CD8-positive, alpha-beta memory T cell (primary cell): Measurements from ENCODE around the gene RPS2. TPM values are rescaled to one million over a fixed set of nuclear protein-coding genes. Genes with fewer than 3 reads are reported as not detected.

Experiments used
- CTCF ChIA-PET: fragments of 350-600 bp; sonication (Branson Sonifier 250); formaldehyde crosslinking; loops from one replicate; lab custom pipeline; 2021; ENCODE audit warnings: antibody characterized with exemption; lab: Charles Lee
- POLR2A ChIA-PET: fragments of 350-600 bp; sonication (Branson Sonifier 250); formaldehyde crosslinking; loops from one replicate; lab custom pipeline; 2021; ENCODE audit warnings: antibody characterized with exemption; lab: Charles Lee
- DNase-seq, 5 donors: peaks; one replicate each; pipeline versions ENCODE4 v3.0.0 to v3.0.0-alpha.2; 2020 to 2022; ENCODE audit warnings: mixed read lengths in 1 of 5
- H3K27ac ChIP-seq: one replicate; pipeline ENCODE4 v1.7.0; 2013; ENCODE audit warnings: low read depth, mild to moderate bottlenecking, low read length, moderate library complexity
- H3K27me3 ChIP-seq: 2 replicates; pipeline ENCODE4 v1.7.0; 2013; ENCODE audit warnings: low read length, mild to moderate bottlenecking; ENCODE audit not compliant: insufficient read depth, poor library complexity, severe bottlenecking
- H3K36me3 ChIP-seq: 2 replicates; pipeline ENCODE4 v1.7.0; 2013; ENCODE audit warnings: mild to moderate bottlenecking, low read length, moderate library complexity; ENCODE audit not compliant: insufficient read depth
- H3K4me1 ChIP-seq: 2 replicates; pipeline ENCODE4 v1.7.0; 2013; ENCODE audit warnings: mild to moderate bottlenecking, low read length, moderate library complexity; ENCODE audit not compliant: insufficient read depth
- H3K4me3 ChIP-seq: 2 replicates; pipeline ENCODE4 v1.7.0; 2013; ENCODE audit warnings: mild to moderate bottlenecking, low read length
- H3K9me3 ChIP-seq: 2 replicates; pipeline ENCODE4 v1.7.0; 2013; ENCODE audit warnings: mild to moderate bottlenecking, low read length
- H3K27ac Mint-ChIP-seq, 8 donors: one replicate each; pipeline ENCODE4 v1.8.0; 2020 to 2021; ENCODE audit warnings: mixed read lengths in 8 of 8, mild to moderate bottlenecking in 6 of 8, inconsistent platforms in 3 of 8, moderate library complexity in 3 of 8
- H3K27me3 Mint-ChIP-seq, 2 donors: one replicate each; pipeline ENCODE4 v1.8.0; 2020 to 2021; ENCODE audit warnings: mixed read lengths in 2 of 2, mild to moderate bottlenecking in 1 of 2, moderate library complexity in 1 of 2
- H3K36me3 Mint-ChIP-seq, 3 donors: one replicate each; pipeline ENCODE4 v1.8.0; 2020 to 2021; ENCODE audit warnings: mixed read lengths in 3 of 3, inconsistent platforms in 1 of 3, mild to moderate bottlenecking in 1 of 3
- H3K4me1 Mint-ChIP-seq, 3 donors: one replicate each; pipeline ENCODE4 v1.8.0; 2020 to 2021; ENCODE audit warnings: mixed read lengths in 3 of 3, inconsistent platforms in 1 of 3, mild to moderate bottlenecking in 1 of 3
- H3K4me3 Mint-ChIP-seq, 7 donors: one replicate each; pipeline ENCODE4 v1.8.0; 2020 to 2021; ENCODE audit warnings: mixed read lengths in 7 of 7, mild to moderate bottlenecking in 6 of 7, moderate library complexity in 4 of 7, inconsistent platforms in 2 of 7
- H3K9me3 Mint-ChIP-seq, 5 donors: one replicate each; pipeline ENCODE4 v1.8.0; 2020 to 2022; ENCODE audit warnings: mixed read lengths in 5 of 5, mild to moderate bottlenecking in 3 of 5, moderate library complexity in 2 of 5, inconsistent platforms in 1 of 5
- polyA plus RNA-seq: library from polyadenylated mRNA; unstranded; fragments of 300-500 nt; fragmentation: Illumina TruSeq; gene quantifications from one replicate; pipeline ENCODE4 v1.2.3, GENCODE V29; 2021
- total RNA-seq, 2 experiments: library from RNA; stranded (reverse); gene quantifications; one replicate each; pipeline ENCODE4 v1.2.3, GENCODE V29; 2021

RPS2 gene
- total and polyA plus RNA-seq, 3 experiments from 2014 or later = 5,023 to 5,213 (median 5,049) TPM

DNA sequence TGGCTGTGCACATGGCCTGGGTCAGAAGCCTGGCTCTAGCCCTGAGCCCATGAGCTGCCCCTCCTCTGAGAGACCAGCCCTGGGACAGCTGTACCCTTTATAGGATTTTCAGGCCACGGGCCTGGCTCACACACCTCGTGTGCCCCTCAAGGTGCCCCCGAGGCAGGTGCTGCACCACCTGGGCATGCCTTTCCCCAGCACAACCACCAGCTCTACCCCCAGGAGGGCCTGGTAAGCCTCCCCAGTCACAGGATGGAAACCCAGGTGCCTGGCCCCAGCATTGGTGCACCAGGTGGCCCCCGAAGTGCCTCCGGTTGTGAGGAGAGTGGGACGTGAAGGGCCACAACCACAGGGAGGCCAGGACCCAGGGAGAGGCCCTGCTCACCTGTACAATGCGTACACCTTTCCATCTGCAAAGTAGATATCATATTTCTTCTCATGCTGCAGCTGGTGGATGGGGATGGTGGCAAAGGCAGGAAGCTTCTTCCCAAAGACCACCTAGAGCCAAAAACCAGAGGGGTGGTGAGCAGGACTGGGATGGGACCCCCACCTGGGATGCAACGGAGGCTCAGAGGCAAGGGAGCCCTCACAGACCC is 38.7 kb upstream of the RPS2 start:
- no peaks in the 10 kb centered on the region for H3K27me3 Mint-ChIP-seq
- no peaks in the 10 kb centered on the region for H3K9me3 ChIP-seq
- no peaks in the 10 kb centered on the region for H3K27me3 ChIP-seq
- peak overlapping the region; percentile 54 for H3K27ac ChIP-seq
- peaks cover 14 to 48% (median 18%) of the 10 kb centered on the region in 3 donors for H3K4me1 Mint-ChIP-seq
- H3K36me3 ChIP-seq = peaks cover 12% of the 10 kb centered on the region
- H3K27ac Mint-ChIP-seq = no peak overlapping the region
- H3K36me3 Mint-ChIP-seq = peaks cover 0 to 40% (median 2%) of the 10 kb centered on the region in 3 donors
- peaks cover 25% of the 10 kb centered on the region for H3K4me1 ChIP-seq
- ChIA-PET POLR2A (interaction anchor here (1.0 kb wide), 1 partner anchor 39 kb away, joined by 4 read pairs; the partner anchor contains the start of gene RPS2), CTCF (interaction anchor here (0.8 to 3.1 kb wide), 15 partner anchors 9 to 151 kb away, joined by 3 to 23 read pairs (median 5); partner anchors contain the start of genes NDUFB10, NOXO1, NTHL1 and RAB26)
- H3K9me3 Mint-ChIP-seq = no peaks in the 10 kb centered on the region
- H3K4me3 Mint-ChIP-seq = no peak overlapping the region
- no peak for DNase-seq
- H3K4me3 ChIP-seq = no peak overlapping the region

DNA sequence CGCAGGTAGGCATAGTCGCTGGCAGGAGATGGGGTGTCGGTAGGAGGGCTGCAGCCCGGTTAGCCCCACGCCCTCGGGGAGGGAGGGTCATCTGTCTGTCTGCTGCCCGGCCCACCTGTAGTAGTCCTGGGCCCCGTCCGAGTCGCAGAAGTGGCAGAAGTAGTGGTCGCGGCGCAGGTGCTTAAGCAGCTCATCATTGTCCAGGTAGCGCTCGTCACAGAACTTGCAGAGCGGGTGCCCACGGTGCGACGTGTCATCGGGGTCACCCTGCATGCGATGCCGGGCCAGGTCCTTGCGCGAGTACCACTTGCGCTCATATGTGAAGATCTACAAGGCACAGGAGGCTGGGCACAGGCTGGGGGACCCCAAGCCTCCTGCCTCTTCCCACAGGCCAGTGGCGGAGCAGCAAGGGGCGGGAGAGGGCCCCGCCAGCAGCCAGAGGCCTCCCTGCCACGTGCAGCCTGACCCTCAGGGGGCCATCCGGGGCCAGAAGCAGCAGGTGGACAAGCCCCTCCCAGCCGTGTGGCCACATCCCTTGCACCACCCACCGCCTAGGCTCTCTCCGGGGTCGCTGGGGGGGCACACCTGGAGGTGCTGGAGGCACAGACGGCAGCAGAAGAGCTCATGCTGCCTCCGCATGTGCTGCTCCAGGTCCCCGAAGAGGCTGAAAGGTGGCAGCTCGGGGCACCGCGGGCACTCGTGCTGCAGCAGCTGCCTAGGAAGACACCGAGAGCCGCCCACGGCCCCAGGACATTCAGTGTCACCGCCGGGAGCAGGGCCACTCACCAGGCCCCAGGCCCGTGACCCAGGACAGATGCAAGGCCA is 38.0 kb upstream of the RPS2 start:
- Histone ChIP-seq H3K4me1 (peaks cover 18% of the 10 kb centered on the region), H3K36me3 (peaks cover 12% of the 10 kb centered on the region), H3K9me3 (no peaks in the 10 kb centered on the region), H3K4me3 (no peak overlapping the region), H3K27ac (no peak overlapping the region), H3K27me3 (no peaks in the 10 kb centered on the region)
- H3K36me3 Mint-ChIP-seq = peaks cover 0 to 44% (median 2%) of the 10 kb centered on the region in 3 donors
- H3K4me3 Mint-ChIP-seq = no peak overlapping the region
- H3K27me3 Mint-ChIP-seq = no peaks in the 10 kb centered on the region
- no peak for DNase-seq
- no peaks in the 10 kb centered on the region for H3K9me3 Mint-ChIP-seq
- peaks cover 7 to 40% (median 11%) of the 10 kb centered on the region in 3 donors for H3K4me1 Mint-ChIP-seq
- POLR2A ChIA-PET = no interaction called here
- CTCF ChIA-PET = interaction anchor here (0.8 to 3.1 kb wide), 10 partner anchors 9 to 152 kb away, joined by 3 to 23 read pairs (median 10); partner anchors contain the start of genes NDUFB10, NOXO1, NTHL1 and RAB26
- no peak overlapping the region for H3K27ac Mint-ChIP-seq

DNA sequence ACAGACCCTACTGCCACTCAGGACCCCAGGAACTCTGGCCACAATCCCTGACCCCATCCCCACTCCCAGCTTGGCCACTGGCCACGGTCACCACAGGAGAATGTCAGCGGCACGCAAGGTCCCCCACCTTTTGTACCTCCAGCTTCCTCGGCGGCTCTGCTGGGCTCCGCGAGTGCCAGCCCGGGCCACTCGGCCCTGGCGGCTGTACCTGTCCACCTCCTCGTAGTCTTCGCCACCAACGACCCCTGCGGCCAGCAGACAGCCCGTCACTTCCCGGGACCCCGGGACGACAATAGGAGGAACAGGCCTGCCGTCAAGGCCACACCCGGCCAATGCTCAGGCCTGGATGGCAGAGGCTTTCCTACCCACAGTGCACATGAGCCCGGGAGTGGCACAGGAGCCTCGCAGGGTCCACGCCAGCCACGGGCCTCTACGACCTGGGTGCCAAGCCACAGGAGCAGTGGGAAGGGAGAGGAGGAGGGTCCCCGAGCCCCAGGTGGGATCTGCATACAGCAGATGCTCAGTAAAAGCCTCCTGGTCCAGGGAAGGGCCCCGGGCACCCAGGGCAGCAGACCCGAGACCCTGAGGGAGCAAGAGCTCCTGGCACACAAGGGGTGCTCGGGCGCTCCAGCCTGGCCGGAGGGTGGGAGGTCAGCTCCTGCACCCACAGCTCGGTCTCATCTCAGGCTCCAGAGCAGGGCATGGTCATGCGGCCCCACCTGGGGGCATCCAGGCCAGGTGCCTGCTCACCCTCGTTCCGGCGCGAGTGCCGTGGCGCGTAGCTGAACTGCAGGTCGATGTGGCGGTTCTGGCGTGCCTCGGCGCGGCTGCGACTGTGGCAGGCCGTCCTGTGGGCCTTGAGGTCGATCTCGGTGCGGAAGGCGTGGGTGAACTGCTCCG is 37.1 kb upstream of the RPS2 start:
- Mint-ChIP-seq H3K27me3 (no peaks in the 10 kb centered on the region), H3K27ac (no peak overlapping the region), H3K36me3 (peaks cover 0 to 49% (median 3%) of the 10 kb centered on the region in 3 donors), H3K4me3 (no peak overlapping the region), H3K4me1 (peaks cover 3 to 31% (median 5%) of the 10 kb centered on the region in 3 donors), H3K9me3 (no peaks in the 10 kb centered on the region)
- Histone ChIP-seq H3K27ac (no peak overlapping the region), H3K36me3 (peaks cover 12% of the 10 kb centered on the region), H3K4me1 (peaks cover 9% of the 10 kb centered on the region), H3K27me3 (no peaks in the 10 kb centered on the region), H3K9me3 (no peaks in the 10 kb centered on the region), H3K4me3 (no peak overlapping the region)
- DNase-seq = no peak
- POLR2A ChIA-PET = no interaction called here
- CTCF ChIA-PET = no interaction called here

DNA sequence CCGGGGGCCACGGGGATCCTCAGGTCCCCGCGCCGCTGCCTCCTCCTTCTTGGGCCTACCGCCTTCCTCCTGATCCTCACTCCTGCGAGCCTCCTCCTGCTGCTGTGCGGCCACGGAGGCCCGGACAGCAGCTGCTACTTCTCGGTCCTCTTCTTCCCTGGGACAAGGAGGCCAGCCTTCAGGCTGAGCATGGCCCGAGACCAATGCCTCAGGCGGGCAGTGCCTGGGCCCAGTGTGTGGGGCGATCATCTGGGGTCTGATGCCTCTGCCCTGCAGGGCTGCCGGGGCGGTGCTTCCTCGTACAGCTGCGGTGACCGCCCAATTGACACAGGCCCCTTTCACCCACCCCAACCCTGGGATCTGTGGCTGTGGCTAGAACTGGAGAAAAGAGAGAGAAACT is 36.4 kb upstream of the RPS2 start:
- no peaks in the 10 kb centered on the region for H3K9me3 ChIP-seq
- no peak for DNase-seq
- Mint-ChIP-seq H3K9me3 (no peaks in the 10 kb centered on the region), H3K36me3 (peaks cover 0 to 46% (median 3%) of the 10 kb centered on the region in 3 donors), H3K4me1 (peaks cover 2 to 25% (median 5%) of the 10 kb centered on the region in 3 donors), H3K4me3 (no peak overlapping the region), H3K27ac (no peak overlapping the region), H3K27me3 (no peaks in the 10 kb centered on the region)
- POLR2A ChIA-PET = no interaction called here
- peaks cover 12% of the 10 kb centered on the region for H3K36me3 ChIP-seq
- CTCF ChIA-PET = no interaction called here
- no peak overlapping the region for H3K27ac ChIP-seq
- no peaks in the 10 kb centered on the region for H3K27me3 ChIP-seq
- peaks cover 7% of the 10 kb centered on the region for H3K4me1 ChIP-seq
- no peak overlapping the region for H3K4me3 ChIP-seq

DNA sequence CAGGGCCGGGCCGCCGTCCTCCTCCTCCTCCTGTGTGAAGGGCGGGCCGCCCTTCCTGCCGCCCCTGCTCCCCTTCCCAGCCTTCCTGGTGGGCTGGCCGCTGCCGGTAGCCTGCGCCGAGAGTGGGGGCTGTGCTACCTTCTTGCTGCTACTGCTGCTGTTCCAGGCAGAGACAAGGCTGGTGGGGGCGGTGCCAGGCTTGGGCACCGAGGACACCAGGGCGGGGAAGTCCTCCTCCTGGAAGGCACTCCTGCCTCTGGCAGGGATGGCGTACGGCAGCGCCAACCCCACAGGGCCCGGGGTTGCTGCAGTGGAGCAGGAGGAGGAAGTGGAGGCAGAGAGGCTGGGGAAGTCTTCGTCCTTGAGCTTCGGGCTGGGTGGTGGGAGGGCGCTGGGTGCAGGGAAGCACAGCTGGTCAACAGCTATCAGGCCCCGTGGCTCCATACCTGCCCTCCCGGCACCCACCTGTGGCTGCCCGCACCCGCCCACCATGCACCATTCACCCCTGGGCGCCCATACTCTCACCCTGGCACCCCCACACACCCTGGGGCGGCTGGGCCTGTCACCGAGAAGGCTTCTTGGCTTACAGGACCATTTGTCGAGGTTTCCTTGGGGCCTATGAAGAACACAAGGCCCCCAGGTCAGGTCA is 35.4 kb upstream of the RPS2 start:
- H3K27me3 Mint-ChIP-seq = no peaks in the 10 kb centered on the region
- H3K4me3 Mint-ChIP-seq = no peak overlapping the region
- DNase-seq = no peak
- H3K36me3 Mint-ChIP-seq = peaks cover 0 to 45% (median 3%) of the 10 kb centered on the region in 3 donors
- ChIA-PET POLR2A (no interaction called here), CTCF (no interaction called here)
- H3K27ac ChIP-seq = no peak overlapping the region
- H3K4me1 Mint-ChIP-seq = peaks cover 0 to 17% (median 4%) of the 10 kb centered on the region in 3 donors
- peaks cover 7% of the 10 kb centered on the region for H3K4me1 ChIP-seq
- H3K9me3 Mint-ChIP-seq = no peaks in the 10 kb centered on the region
- no peaks in the 10 kb centered on the region for H3K27me3 ChIP-seq
- H3K27ac Mint-ChIP-seq = no peak overlapping the region
- H3K36me3 ChIP-seq = peaks cover 12% of the 10 kb centered on the region
- H3K4me3 ChIP-seq = no peak overlapping the region
- no peaks in the 10 kb centered on the region for H3K9me3 ChIP-seq

GRCh38 chr16:1998852-1999801 is 34.5 kb upstream of the RPS2 start:
- Mint-ChIP-seq H3K36me3 (peaks cover 0 to 43% (median 3%) of the 10 kb centered on the region in 3 donors), H3K27ac (no peak overlapping the region), H3K27me3 (no peaks in the 10 kb centered on the region), H3K9me3 (no peaks in the 10 kb centered on the region), H3K4me1 (peaks cover 0 to 11% (median 4%) of the 10 kb centered on the region in 3 donors), H3K4me3 (no peak overlapping the region)
- Histone ChIP-seq H3K27me3 (no peaks in the 10 kb centered on the region), H3K36me3 (peaks cover 12% of the 10 kb centered on the region), H3K9me3 (no peaks in the 10 kb centered on the region), H3K4me1 (peaks cover 3% of the 10 kb centered on the region), H3K4me3 (no peak overlapping the region), H3K27ac (no peak overlapping the region)
- no peak for DNase-seq
- ChIA-PET CTCF (no interaction called here), POLR2A (no interaction called here)
